ENCODE measurements around the gene MYO6.
"Not testable (repeated sequence)": the region's sequence is repeated elsewhere in the genome, so short reads cannot be mapped to it uniquely, and the experiment has no call there.

MYO6 gene

GRCh38 chr6:75748743-75749538, at the start of gene MYO6:
Gene MYO6 (plus strand): TSS chr6:75749239. CDS start chr6:75817548, 68,309 bp downstream.
- peak; percentile 40 for FAIRE-seq
- peak; percentile 53 for DNase-seq (ENCODE audit: insufficient read length, low spot score)

DNA sequence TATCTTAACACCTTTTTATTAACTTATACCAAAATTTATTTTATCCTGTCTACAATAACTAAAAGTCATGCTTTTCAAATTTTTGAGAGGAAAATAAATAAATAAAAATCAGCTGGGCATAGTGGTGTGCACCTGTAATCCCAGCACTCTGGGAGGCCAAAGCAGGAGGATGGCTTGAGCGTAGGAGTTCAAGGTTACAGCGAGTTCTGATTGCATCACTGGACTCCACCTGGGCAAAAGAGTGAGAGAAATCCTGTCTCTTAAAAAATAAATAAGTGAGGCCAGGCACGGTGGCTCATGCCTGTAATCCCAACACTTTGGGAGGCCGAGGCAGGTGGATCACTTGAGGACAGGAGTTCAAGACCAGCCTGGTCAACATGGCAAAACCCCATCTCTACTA, 40.7 kb upstream of the MYO6 start:
- not testable (repeated sequence) for FAIRE-seq; DNase-seq (ENCODE audit: insufficient read length, low spot score)

DNA sequence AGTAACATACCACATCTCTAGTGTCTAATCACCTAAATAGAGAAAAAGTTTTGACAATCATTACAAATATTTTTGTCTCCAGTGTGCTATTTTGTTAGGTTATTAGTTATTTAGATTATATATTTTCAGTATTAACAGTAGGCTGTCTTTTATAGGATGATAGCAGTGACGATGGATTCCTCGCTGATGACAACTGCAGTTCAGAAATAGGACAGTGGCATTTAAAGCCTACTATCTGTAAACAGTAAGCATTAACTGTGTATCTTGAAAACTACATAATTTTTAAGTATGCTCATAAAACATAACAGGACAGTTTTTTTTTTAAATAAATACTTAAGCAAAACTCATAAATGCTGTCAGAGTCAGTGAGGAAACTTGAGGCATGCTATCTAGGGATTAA, 37.9 kb upstream of the MYO6 start:
- DNase-seq (ENCODE audit: insufficient read length, low spot score), result no peak
- FAIRE-seq, result no peak

GRCh38 chr6:75719133-75719532, 29.9 kb upstream of the MYO6 start:
- DNase-seq (ENCODE audit: insufficient read length, low spot score) (no peak), FAIRE-seq (no peak)

DNA sequence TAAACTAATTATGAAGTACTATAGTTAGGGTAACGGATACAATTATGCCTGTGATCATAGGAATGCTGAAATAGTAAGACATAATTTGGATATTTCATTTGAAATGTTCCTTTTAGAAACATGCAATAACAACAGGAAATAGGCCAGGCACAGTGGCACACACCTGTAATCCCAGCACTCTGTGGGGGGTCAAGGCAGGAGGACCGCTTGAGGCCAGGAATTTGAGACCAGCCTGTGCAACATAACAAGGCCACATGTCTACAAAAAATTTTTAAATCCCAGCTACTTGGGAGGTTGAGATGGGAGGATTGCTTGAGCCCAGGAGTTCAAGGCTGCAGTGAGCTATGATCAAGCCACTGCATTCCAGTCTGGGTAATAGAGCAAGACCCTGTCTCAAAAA, 25.7 kb upstream of the MYO6 start:
- no peak for FAIRE-seq

GRCh38 chr6:75727206-75727605, 21.8 kb upstream of the MYO6 start:
- no peak for FAIRE-seq
- no peak for DNase-seq (ENCODE audit: insufficient read length, low spot score)

More for the DNA sequence above, 25.7 kb upstream of the MYO6 start:
- no peak for DNase-seq (ENCODE audit: insufficient read length, low spot score)

DNA sequence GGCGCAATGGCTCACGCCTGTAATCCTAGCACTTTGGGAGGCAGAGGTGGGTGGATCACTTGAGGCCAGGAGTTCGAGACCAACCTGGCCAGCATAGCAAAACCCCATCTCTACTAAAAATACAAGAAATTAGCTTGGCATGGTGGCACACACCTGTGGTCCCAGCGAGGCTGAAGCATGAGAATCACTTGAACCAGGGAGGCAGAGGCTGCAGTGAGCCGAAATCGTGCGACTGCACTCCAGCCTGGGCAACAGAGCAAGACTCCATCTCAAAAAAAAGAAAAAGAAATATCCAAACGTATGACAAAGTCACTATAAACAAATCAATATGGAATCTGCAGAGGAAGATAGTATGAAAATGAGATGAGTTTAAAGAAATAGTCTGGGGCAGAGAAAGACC, 18.0 kb upstream of the MYO6 start:
- FAIRE-seq, result not testable (repeated sequence)

GRCh38 chr6:75735491-75736186, 13.4 kb upstream of the MYO6 start:
- DNase-seq (ENCODE audit: insufficient read length, low spot score) (no peak), FAIRE-seq (no peak)

More for the DNA sequence above, 18.0 kb upstream of the MYO6 start:
- DNase-seq (ENCODE audit: insufficient read length, low spot score), result not testable (repeated sequence)

DNA sequence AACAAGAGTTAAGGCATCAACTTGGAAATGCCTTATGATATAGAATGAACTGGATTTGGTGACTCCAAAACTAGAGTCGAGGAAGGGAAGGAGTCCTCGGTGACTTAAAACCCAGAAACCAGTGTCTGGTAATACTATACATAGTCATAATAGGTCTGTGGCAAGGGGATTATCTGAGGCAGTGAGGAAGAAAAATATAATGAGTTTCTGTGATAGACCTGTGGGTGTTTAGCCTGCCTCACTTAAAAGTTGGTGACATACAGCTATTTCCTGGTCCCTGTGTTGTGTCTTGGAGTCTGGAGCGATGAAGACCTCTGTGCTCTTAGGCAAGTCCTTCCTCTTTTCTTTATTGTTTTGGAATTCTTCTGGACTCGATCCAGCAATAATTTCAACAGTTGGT, 5.1 kb upstream of the MYO6 start:
- FAIRE-seq, result no peak

DNA sequence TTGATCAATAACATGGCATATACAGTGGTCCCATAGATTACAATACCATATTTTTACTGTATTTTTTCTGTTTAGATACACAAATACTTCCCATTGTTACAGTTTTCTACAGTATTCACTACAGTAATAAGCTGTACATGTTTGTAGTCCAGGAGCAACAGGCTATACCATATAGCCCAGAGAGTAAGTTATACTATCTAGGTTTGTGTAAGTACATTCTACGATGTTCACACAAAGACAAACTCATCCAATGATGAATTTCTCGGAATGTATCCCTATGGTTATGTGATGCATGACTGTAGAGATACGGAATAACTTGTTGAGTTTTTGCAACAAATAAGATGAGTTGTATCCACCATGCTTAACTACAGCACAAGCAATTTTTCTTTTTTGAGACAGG, 3.6 kb upstream of the MYO6 start:
- FAIRE-seq (no peak), DNase-seq (ENCODE audit: insufficient read length, low spot score) (no peak)

More for the DNA sequence above, 5.1 kb upstream of the MYO6 start:
- DNase-seq (ENCODE audit: insufficient read length, low spot score), result no peak

DNA sequence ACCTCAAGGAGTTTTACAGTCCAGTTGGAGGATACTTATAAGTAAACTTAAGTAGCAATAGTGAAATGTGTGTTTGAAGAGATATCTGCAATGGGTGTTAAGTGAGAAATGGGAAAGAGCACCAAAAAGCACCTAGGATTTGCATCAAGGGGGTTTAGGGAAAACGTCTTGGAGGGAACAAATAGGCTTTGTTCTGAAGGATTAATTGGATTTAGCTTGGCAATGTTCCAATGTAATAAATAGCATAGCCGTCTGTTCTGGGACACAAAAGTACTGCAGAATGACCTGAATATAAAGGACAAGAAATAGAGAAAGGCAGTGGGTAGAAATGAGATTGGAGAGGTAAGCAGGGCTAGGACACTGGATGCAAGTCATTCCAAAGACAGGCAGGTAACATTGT, 2.8 kb upstream of the MYO6 start:
- FAIRE-seq, result no peak
- DNase-seq (ENCODE audit: insufficient read length, low spot score), result no peak

GRCh38 chr6:75747152-75747992, 1.7 kb upstream of the MYO6 start:
- DNase-seq (ENCODE audit: insufficient read length, low spot score) (no peak), FAIRE-seq (no peak)

DNA sequence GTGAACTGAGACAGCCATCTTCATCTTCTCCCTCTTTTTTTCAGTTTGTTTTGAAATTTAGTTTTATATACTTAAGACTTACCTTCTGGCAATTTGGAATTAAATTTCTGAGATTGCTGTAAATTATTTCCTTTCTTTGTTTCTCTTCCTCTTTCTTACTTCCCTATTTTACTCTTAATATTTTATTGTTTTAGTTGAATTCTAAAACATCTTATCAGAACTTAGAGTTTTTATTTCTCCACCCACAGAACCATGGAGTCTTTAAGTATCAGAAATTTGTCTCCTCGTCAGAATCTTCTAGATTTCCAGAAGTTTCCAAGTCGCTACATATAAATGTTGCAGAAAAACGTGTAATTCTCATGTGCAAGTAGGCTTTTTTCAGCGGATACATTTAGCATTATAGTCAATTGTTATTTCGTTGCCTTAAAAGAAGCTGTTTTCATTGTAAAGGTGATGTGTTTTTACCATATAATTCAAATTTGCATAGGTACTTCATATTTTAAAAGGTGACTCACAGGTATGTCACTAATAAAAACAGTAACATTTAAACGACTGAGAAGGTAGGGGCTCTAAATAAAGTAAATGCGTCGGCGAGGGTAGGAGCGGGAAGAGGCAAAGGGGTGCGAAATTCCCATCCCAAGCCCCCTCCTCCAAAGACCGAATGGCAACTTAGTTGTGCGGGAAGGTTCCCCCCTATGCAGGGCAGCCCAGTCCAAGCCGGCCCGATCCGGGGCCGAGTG, 866 bp upstream of the MYO6 start:
- no peak for DNase-seq (ENCODE audit: insufficient read length, low spot score)
- no peak for FAIRE-seq

DNA sequence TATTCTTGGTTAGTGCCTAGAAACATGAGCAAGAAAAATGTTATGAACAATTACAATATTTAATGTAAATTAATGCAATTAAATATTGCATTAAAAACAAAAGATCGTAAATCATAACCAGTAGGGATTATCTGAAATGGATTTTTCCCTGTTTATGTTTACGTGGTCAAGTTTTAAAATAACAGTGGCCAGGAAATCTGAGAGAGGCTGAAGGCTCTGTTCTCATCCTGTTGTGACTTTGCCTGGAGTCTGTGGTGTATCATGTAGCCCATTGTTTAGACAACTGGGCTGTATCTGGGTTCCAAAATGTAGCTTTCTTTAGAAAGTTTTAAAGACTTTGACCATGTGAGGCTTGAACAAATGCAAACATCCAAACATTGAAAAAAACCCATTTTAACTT, 2.4 kb downstream of the MYO6 start:
- no peak for FAIRE-seq
- DNase-seq (ENCODE audit: insufficient read length, low spot score), result no peak

DNA sequence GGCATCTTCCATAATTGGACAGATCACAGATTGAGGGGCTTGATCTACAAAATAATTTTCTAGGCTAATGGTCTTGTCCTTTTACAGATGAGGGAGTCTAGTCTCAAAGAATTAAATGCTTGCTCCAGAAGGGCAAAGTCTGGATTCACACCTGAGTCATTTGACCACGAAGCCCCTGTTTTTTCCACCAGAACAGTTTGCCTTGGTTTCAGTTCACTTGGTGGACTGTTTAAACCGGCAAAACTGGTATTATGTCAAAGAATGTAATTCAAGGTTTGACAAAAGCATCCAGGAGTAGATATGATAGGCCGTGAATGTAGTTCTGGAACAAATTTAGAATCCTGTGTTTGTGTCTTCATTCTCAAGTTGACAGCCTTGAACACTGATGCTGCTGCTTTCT, 3.3 kb downstream of the MYO6 start:
- DNase-seq (ENCODE audit: insufficient read length, low spot score), result no peak
- FAIRE-seq, result no peak

DNA sequence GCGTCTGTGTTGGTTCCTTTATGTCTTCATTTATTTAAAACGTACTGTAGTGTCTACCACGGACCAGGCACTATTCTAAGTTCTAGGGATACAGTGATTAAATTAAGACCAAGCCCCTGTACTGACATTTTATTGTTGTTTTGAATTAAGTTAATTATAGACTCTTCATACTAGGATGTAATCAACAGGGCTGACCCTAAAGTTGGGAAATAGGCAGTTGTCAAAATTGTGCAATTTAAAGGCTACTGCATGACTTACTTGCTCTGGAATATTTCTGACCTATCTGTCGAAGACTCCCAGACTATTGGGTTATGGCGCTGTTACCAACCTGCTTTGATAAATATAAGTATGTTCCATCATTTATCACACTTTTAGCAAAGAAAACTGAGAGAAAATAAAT, 6.7 kb downstream of the MYO6 start:
- DNase-seq (ENCODE audit: insufficient read length, low spot score) (no peak), FAIRE-seq (no peak)

GRCh38 chr6:75757295-75757694, 8.3 kb downstream of the MYO6 start:
- no peak for FAIRE-seq
- no peak for DNase-seq (ENCODE audit: insufficient read length, low spot score)

DNA sequence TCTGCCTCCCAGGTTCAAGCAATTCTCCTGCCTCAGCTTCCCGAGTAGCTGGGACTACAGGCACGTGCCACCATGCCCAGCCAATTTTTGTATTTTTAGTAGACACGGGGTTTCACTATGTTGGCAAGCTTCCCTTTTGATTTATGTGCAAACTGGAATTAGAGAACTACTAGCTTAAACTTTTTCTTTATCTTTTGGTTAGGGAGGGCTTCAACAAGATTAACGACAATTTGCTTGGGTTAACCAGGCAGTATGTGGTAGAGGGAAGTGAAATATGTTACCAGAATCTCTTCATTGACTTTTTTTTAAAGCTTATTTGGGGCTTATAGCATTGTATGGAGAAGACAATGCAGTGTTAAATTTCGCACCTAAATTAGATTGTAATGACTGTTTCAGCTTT, 9.0 kb downstream of the MYO6 start:
- no peak for DNase-seq (ENCODE audit: insufficient read length, low spot score)
- no peak for FAIRE-seq

DNA sequence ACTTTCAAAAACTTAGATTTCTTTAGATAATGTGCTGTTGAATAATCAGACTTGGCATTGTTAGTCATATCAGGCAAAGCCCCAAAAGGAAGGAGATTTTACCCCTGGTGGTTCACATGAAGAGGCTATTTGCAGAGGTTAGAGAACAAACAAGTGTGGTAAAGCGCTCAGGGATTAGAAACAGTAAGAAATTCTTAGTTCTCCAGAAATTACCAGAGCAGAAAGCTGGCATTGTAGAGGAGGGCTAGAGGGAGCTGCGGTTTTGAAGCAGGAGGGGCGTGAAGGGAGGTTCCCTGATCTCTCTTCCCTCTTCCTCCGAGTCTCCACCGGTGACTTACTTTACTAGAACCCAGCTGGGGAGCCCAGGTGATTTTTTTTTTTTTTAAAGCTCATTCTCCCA, 10.2 kb downstream of the MYO6 start:
- FAIRE-seq, result no peak
- no peak for DNase-seq (ENCODE audit: insufficient read length, low spot score)

- DNase-seq (ENCODE audit: insufficient read length, low spot score), result no peak
- FAIRE-seq, result no peak
Observed at GRCh38 chr6:75760320-75760719, 11.3 kb downstream of the MYO6 start.

DNA sequence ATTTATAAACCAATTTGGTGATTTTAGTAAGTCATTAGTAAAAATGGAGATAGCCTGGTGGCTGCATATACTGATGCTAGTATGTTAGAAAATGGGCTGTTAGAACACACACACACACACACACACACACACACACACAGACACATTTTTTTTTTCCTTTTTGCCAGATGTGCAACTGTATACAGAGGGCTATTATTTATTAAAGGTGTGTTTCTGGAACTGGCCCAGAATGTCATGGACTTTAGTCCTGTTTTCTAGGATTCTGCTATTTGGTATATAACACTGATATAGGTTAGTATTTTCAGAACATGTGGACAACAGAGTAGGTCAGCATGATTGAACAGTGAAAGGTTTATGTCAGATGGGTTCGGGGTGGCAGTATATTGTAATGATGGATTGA, 12.4 kb downstream of the MYO6 start:
- DNase-seq (ENCODE audit: insufficient read length, low spot score) (no peak), FAIRE-seq (no peak)

Measured in HTR-8/SVneo (cell line).